ENCODE measurements around the gene CLMP.

DNA sequence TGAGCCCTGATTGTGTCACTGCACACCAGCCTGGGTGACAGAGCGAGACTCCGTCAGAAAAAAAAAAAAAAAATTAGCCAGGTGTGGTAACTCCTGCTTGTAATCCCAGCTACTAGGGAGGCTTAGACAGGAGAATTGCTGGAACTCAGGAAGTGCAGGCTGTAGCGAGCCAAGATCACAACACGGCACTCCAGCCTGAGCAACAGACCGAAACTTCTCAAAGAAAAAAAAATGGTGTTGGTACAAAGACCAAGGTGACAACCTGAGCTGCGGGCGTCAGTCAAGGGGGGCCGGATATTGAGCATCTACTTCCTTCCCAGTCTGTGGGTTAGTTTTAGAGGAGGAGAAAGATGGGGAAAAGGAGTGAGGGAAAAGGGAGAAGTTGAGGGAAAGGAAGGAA lies 84.7 kb downstream of the CLMP start:
- TF ChIP-seq, protein P1, sequence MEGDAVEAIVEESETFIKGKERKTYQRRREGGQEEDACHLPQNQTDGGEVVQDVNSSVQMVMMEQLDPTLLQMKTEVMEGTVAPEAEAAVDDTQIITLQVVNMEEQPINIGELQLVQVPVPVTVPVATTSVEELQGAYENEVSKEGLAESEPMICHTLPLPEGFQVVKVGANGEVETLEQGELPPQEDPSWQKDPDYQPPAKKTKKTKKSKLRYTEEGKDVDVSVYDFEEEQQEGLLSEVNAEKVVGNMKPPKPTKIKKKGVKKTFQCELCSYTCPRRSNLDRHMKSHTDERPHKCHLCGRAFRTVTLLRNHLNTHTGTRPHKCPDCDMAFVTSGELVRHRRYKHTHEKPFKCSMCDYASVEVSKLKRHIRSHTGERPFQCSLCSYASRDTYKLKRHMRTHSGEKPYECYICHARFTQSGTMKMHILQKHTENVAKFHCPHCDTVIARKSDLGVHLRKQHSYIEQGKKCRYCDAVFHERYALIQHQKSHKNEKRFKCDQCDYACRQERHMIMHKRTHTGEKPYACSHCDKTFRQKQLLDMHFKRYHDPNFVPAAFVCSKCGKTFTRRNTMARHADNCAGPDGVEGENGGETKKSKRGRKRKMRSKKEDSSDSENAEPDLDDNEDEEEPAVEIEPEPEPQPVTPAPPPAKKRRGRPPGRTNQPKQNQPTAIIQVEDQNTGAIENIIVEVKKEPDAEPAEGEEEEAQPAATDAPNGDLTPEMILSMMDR (IDR thresholded peaks at IDR 0.05), result no peak
- TF ChIP-seq EZH2 (IDR thresholded peaks at IDR 0.05; ENCODE audit: borderline replicate concordance, insufficient read depth, low read depth, low read length, poor library complexity, severe bottlenecking), result no peak

Data from B cell (primary cell).